HG03442 (cell line): ENCODE data around the gene OPRD1.
A peak's percentile ranks its signal among the peaks of the same experiment; 100 is the strongest.

Experiments used
- ATAC-seq: cut with Tn5 transposase; IDR thresholded peaks from one replicate; pipeline ENCODE4 v1.9.1; 2021; ENCODE audit warnings: mild to moderate bottlenecking, moderate library complexity; ENCODE audit not compliant: unreplicated experiment

OPRD1 gene

DNA sequence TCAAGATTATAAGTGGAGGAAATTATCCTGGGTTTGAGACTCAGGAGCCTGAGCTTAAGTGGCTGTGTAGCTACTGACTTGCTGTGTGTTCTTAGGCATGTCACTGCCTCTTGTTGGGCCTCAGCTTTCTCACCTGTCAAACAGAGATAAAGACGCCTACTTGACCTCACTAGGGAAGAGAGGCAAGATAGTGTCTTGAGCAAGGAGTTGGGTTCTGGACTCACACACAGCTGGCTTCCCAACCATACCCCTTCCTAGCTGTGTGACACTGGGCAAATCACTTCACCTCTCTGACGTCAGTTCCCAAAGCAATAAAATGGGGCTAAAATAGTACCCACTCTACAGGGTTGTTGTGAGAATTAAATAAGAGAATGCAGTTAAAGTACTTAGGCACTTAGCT lies 90.8 kb downstream of the OPRD1 start:
- ATAC-seq = no peak

DNA sequence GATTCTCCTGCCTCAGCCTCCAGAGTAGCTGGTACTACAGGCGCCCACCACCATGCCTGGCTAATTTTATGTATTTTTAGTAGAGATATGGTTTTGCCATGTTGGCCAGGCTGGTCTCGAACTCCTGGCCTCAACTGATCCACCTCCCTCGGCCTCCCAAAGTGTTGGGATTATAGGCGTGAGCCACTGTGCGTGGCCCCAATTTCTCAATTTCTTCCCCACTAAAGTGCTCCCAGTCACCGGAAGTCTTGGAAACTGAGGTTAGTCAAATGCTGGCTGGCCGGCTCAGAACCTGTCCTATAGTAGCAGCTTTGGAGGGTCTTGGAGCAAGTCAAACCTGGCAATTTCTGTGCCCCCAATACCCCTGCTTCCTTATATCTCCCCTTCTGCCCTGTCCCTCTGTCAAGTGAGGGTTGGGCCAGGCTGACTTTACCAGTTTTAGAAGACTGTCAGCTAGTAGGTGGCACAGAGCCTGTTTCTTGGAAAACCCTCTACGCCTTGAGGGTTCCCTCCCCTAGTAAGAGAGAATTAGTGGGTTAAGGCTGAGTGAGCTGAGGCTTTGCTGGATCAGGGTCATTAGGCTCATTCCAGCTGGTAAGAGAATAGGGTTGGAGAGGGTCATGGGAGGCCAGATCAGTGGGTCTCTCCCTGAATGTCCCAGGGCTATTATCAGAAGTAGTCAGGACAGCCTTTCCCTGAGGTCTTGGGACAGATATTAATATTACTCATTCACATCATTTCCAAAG lies 94.1 kb downstream of the OPRD1 start:
- no peak for ATAC-seq

DNA sequence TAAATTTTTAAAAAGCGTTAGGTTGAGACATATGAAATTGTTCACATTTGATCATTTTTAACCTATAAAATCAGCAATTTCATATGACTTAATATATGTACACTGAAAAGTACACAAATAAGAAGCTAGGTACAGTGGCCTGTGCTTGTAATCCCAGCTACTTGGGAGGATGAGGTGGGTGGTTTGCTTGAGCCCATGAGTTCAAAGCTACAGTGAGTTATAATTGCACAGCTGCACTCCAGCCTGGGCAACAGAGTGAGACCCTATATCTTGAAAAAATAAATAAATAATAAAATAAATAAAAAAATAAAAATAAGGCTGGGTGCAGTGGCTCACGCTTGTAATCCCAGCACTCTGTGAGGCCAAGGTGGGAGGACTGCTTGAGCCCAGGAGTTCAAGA lies 97.2 kb downstream of the OPRD1 start:
- ATAC-seq = no peak

DNA sequence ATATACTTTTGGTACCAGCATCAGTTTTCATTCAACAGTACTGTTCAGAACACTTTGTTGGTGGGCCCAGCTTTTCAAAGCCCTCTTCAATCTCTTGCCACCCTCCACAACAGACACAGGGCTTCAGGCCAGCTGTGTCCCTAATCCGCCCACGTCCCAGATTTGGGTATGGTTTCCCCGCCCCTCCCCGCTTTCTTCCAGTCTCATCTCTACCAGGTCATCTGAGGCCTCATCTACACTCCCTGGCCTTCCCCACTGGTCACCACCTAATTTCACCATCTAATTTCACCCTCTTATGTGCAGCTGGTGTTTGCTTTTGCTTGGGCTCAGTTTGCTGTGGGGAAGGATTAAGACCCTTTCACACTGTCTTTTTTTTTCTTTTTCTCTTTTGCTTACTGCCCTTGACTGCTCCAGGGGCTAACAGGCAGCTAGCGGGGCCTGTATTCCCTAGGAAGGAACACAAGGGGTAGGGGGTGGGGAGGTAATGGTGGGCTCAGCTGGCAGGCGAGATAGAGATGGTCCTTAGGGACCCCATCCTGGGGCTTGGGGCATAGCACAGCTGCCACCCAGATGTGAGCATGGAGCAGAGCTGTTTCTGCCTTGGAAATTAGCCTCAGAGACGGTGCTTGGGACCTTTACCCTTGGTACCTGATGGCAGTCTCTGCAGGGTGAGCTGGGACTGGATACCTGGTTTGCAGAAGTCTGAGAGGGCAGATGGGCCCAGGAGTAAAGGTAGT lies 98.6 kb downstream of the OPRD1 start:
- ATAC-seq = no peak

DNA sequence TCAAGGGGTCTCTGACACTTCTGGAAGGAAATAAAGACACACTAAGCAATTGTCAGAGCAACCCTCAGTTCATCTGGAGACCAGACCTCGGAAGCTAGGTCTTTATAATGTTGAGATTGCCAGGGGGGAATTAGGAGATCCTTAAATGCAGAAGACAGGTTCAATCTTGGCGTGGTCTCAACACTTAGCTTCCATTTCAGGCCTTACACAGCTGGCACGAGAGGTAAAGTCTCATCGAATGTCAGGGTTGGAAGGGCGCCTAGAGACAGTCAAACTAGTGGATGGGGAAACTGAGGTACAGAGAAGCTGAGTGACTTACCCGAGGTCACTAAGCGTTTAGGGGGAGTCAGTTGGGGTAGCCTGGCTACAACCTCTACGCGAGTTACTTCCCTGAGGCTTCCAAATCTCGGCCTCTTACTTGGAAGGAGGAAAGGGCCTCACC lies 101.8 kb downstream of the OPRD1 start:
- no peak for ATAC-seq

DNA sequence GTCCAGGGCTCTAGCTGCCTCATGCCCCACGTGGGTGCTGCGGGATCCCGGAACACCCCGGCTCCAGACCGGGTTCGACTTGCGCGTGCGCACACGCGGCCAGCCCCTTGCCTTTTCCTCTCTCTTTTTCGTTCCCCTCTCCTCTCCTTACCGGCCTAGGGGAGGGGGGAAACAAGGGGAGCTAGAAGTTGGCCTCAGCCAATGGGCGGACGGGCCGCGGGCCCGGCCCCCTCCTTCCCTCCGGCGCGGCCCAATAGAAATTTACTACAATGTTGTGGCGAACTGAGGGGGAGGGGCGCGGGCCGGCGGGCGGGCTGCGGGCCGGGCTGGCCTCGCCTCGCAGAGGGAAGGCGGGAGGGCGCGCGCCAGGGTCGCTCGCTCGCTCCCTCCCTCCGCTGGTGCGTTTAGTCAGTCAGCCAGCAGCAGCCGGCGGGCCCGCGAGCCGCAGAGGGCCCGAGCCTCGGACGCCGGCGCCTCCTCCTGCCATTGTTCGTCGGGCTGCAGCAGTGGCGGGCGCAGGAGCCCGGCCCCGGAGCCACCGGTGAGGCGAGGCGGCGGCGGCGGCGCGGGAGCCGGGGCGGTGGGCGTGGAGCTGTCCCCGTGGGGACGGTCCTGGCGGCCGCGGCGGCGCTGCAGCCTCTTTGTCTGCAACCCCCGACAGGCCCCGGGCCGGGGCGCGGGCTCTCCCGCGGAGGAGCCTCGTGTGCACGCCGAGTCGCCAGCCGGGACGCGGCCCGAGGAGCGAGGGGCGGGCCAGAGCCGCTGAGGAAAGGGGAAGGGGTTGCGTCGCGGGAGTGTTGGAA lies 102.5 kb downstream of the OPRD1 start, which contains the start of gene EPB41:
Gene EPB41 (plus strand): TSS at position 342 of the 803 bp plus-strand sequence. CDS start 72,869 bp downstream, outside the sequence.
- ATAC-seq = peak; percentile 77

DNA sequence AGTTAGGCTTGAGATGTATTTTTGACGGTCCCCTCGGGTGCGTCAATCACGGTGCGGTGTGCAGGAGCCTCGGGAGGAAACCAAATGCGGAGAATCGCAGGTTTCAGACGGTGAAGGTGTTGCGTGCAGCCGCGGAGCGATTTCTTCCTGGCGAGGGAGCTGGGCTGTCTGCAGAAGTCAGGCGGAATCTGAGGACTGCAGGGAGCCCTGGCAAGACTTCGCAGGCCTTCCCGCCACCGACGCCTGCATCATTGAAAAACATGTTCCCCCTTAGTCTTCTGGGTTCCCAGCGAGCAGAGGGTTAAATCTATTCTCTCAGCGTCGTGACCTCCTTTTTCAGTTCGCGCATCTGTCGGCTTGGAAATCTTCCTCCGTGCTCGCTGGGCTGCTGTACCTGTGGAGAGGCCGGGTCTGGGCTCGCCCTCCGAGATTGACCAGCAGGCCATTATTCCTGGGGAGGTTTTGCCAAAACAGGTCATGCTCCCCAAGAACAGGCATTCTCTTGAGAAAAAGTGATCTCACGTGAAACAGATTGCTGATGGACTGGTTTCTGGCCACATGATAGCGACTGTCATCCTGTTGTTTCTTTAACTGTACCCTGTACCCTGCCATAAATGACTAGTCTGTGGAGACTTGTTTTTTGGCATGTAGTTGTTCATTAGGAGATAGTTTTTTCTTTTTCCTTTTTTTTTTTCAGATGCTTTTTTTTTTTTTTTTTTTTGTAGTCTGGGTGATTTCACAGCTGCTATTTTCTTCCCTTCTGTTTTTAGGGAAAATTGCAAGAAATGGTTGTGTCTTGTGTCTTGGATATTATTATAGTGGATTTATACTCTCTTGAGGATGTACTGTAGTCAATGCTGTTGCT lies 103.3 kb downstream of the OPRD1 start:
- no peak for ATAC-seq

DNA sequence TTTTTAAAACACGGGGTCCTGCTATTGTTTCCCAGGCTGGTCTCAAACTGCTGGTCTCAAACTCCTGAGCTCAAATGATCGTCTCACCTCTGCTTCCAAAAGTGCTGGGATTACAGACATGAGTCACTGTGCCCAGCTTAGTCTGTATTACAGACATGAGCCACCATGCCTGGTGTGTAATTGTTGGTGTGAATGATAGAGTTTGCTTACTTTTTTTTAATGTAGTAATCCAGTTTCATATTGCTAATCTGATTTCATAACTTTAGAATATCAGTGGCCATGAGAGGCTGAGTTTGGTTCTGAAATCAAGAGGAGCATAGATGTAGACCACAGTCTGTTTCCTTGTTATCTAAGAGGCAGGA lies 105.8 kb downstream of the OPRD1 start:
- no peak for ATAC-seq
